ENCODE data around the gene PGM5.

Gene PGM5

GRCh38 chr9:68560071-68560844 lies 203.8 kb downstream of the PGM5 start:
- Mint-ChIP-seq H3K27ac (peak overlapping the region; percentile 6), H3K27me3 (peaks cover 0 to 5% of the 10 kb centered on the region in 2 donors), H3K9me3 (no peaks in the 10 kb centered on the region), H3K4me3 (peak overlapping the region in 1 of 2 donors; percentile 45), H3K36me3 (no peaks in the 10 kb centered on the region), H3K4me1 (peaks cover 10 to 19% of the 10 kb centered on the region in 2 donors)
- ATAC-seq (replicated peaks) = peak; percentile 84 to 87
- DNase-seq = peak; percentile 56

DNA sequence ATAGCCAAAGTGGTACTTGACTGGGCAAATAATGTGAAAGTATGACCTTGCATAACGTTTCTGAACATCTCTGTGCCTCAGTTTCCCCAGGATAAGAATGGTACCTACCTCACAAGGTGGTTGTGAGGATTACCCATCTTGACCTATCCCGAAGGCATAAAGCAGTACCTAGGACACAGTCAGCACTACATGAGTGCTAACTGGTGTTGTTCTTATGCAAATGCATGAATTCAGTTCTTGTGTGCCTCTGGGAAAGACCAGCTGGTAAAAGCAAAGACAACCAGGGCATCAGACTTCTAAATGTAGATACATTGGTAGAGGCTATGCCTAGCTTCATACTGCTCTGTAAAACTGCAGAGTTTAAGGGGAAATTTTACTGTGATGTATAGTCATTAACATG lies 206.1 kb downstream of the PGM5 start:
- Mint-ChIP-seq H3K36me3 (no peaks in the 10 kb centered on the region), H3K4me3 (no peak overlapping the region)

GRCh38 chr9:68567565-68567964 lies 211.2 kb downstream of the PGM5 start:
- Mint-ChIP-seq H3K27ac (no peak overlapping the region), H3K4me3 (no peak overlapping the region), H3K9me3 (peaks cover 5 to 7% of the 10 kb centered on the region in 2 donors), H3K4me1 (peaks cover 3 to 8% of the 10 kb centered on the region in 2 donors), H3K27me3 (no peaks in the 10 kb centered on the region), H3K36me3 (peaks cover 4 to 7% of the 10 kb centered on the region in 2 donors)
- DNase-seq = no peak
- no peak for ATAC-seq (replicated peaks)

More for the DNA sequence above, 206.1 kb downstream of the PGM5 start:
- ATAC-seq (replicated peaks) (no peak), DNase-seq (no peak)
- H3K27ac Mint-ChIP-seq = no peak overlapping the region
- no peaks in the 10 kb centered on the region for H3K27me3 Mint-ChIP-seq
- H3K4me1 Mint-ChIP-seq = peaks cover 10 to 19% of the 10 kb centered on the region in 2 donors
- no peaks in the 10 kb centered on the region for H3K9me3 Mint-ChIP-seq

DNA sequence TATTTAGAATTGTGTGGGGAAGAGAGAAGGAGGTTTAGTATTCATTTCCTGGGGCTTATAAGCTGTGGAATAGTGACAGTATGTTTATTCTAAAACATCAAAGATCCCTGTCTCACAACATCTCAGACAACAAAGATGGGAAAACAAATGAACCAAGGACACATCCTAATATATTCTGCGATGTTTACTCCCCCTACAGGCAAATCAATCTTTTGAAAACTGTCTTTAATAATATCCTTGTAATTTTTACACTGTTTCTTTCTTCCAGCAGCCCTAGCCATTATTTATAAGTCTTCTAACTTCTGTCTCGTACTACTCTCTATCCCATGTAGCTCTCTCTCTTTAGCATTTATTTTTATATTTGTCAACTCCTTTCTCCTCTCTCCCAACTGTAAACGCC lies 217.7 kb downstream of the PGM5 start:
- Mint-ChIP-seq H3K36me3 (peaks cover 4 to 9% of the 10 kb centered on the region in 2 donors), H3K4me1 (peaks cover 13 to 30% of the 10 kb centered on the region in 2 donors), H3K27me3 (no peaks in the 10 kb centered on the region), H3K9me3 (peaks cover 7 to 10% of the 10 kb centered on the region in 2 donors), H3K4me3 (no peak overlapping the region), H3K27ac (no peak overlapping the region)
- no peak for DNase-seq
- no peak for ATAC-seq (replicated peaks)

- Mint-ChIP-seq H3K4me3 (no peak overlapping the region), H3K27me3 (no peaks in the 10 kb centered on the region), H3K4me1 (peaks cover 19 to 37% of the 10 kb centered on the region in 2 donors), H3K9me3 (peaks cover 7 to 15% of the 10 kb centered on the region in 2 donors), H3K36me3 (peaks cover 4 to 13% of the 10 kb centered on the region in 2 donors), H3K27ac (no peak overlapping the region)
- ATAC-seq (replicated peaks) = no peak
- no peak for DNase-seq
Observed at GRCh38 chr9:68575817-68576216, 219.4 kb downstream of the PGM5 start.

GRCh38 chr9:68577774-68578591 lies 221.6 kb downstream of the PGM5 start:
- Mint-ChIP-seq H3K9me3 (peaks cover 0 to 5% of the 10 kb centered on the region in 2 donors), H3K27me3 (no peaks in the 10 kb centered on the region), H3K36me3 (peaks cover 0 to 4% of the 10 kb centered on the region in 2 donors), H3K4me3 (peak overlapping the region; percentile 39 to 62), H3K4me1 (peaks cover 26 to 50% of the 10 kb centered on the region in 2 donors), H3K27ac (peak overlapping the region; percentile 89)
- peak; percentile 91 to 94 for ATAC-seq (replicated peaks)
- DNase-seq = peak; percentile 59
